A549 treated with DMSO at 1 μM for 4 hours (cell line): ENCODE measurements around the gene IL23R. TPM values are rescaled to one million over a fixed set of nuclear protein-coding genes. Genes with fewer than 3 reads are reported as not detected.

Experiments used
- total RNA-seq: library from RNA; stranded (reverse); fragments of 200-300 nt; extraction: Qiagen RNA extraction; gene quantifications from 5 replicates; pipeline ENCODE4 v1.2.3, GENCODE V29; 2022; ENCODE audit warnings: low read depth

The IL23R gene
- not detected in 5 replicates for total RNA-seq

GRCh38 chr1:67166196-67166595 is at the start of gene IL23R:
IL23R (plus strand) TSS chr1:67166454; CDS start chr1:67168121, 1,667 bp downstream.

GRCh38 chr1:67134695-67135094 is 31.6 kb upstream of the IL23R start, which contains the start of gene C1orf141:
C1orf141 (minus strand) TSS chr1:67134970; CDS start chr1:67127240, 7,730 bp downstream.

GRCh38 chr1:67307251-67308060 is 141.2 kb downstream of the IL23R start, which contains the start of gene IL12RB2:
IL12RB2 (plus strand) TSS chr1:67307873; CDS start chr1:67320369, 12,496 bp downstream.

Other genes with a start within 250 kb of the IL23R start
- gene DNAI4, start 241.6 kb upstream of the IL23R start, total RNA-seq: 0.27 to 1.9 TPM (median 0.74 TPM) in 5 replicates
- gene MIER1, start 241.5 kb upstream of the IL23R start, total RNA-seq: 9.8 to 13.0 TPM (median 12.0 TPM) in 5 replicates
- 6.9 to 8.3 TPM (median 7.5 TPM) in 5 replicates for gene SLC35D1, start 112.3 kb upstream of the IL23R start, total RNA-seq
- not detected in 5 replicates for gene C1orf141, start 31.5 kb upstream of the IL23R start, total RNA-seq
- gene IL12RB2, start 141.4 kb downstream of the IL23R start, total RNA-seq: 0.02 to 0.06 TPM in 2 of 5 replicates, not detected in the others